SK-N-SH (cell line): Measurements from ENCODE around the gene CCDC138. TPM values are rescaled to one million over a fixed set of nuclear protein-coding genes. Genes with fewer than 3 reads are reported as not detected.

Experiments
- CTCF ChIA-PET: fragments of 300-600, 350-600 bp; formaldehyde crosslinking; extraction: SDS; loops from one replicate; lab custom pipeline; 2021; lab: Yijun Ruan, JAX
- POLR2A ChIA-PET: fragments of 350-600 bp; sonication (Branson Sonifier 250); formaldehyde crosslinking; extraction: SDS; loops from one replicate; lab custom pipeline; 2020; ENCODE audit warnings: antibody characterized with exemption, inconsistent platforms; lab: Yijun Ruan, JAX
- DNase-seq: peaks from one replicate; pipeline ENCODE4 v3.0.0; 2012
- H2AFZ ChIP-seq: fragments of 200-600 bp; sonication (generic); 2 replicates; pipeline ENCODE4 v1.8.1; 2016; ENCODE audit warnings: antibody characterized with exemption, mild to moderate bottlenecking, low read depth
- H3F3A ChIP-seq: fragments of 200-600 bp; sonication (generic); replicated peaks from 2 replicates; pipeline ENCODE3; 2016; ENCODE audit warnings: antibody characterized with exemption, mild to moderate bottlenecking; ENCODE audit not compliant: insufficient read depth
- H3K27ac ChIP-seq, 2 experiments: fragments of 200-500 bp in 1 of 2; fragments of 200-600 bp in 1 of 2; sonication (Bioruptor generic) in 1 of 2; sonication (generic), shearing (Covaris generic) in 1 of 2; 2 replicates each; pipeline versions ENCODE4 v1.5.1 to v1.6.1; 2014 to 2016; ENCODE audit warnings: low read depth in 2 of 2, inconsistent platforms in 1 of 2, low read length in 1 of 2, mild to moderate bottlenecking in 1 of 2, mixed read lengths in 1 of 2
- H3K27me3 ChIP-seq: fragments of 200-600 bp; sonication (generic), shearing (Covaris generic); 2 replicates; pipeline ENCODE4 v1.6.1; 2016; ENCODE audit warnings: mixed run types; ENCODE audit not compliant: insufficient read depth
- H3K36me3 ChIP-seq, 2 experiments: fragments of 200-500 bp in 1 of 2; fragments of 200-600 bp in 1 of 2; sonication (Bioruptor generic) in 1 of 2; sonication (generic) in 1 of 2; replicated peaks in 1 of 2; 2 replicates each; pipeline versions ENCODE3 to v1.5.1; 2014 to 2016; ENCODE audit warnings: low read length in 1 of 2, mild to moderate bottlenecking in 1 of 2; ENCODE audit not compliant: insufficient read depth in 2 of 2, control insufficient read depth in 1 of 2
- H3K4me1 ChIP-seq, 2 experiments: fragments of 200-500 bp in 1 of 2; fragments of 200-600 bp in 1 of 2; sonication (Bioruptor generic) in 1 of 2; sonication (generic), shearing (Covaris generic) in 1 of 2; 2 replicates each; pipeline versions ENCODE4 v1.5.1 to v1.6.1; 2014 to 2016; ENCODE audit warnings: low read depth in 1 of 2, low read length in 1 of 2, mixed run types in 1 of 2; ENCODE audit not compliant: insufficient read depth in 2 of 2, control insufficient read depth in 1 of 2
- H3K4me2 ChIP-seq: fragments of 200-600 bp; sonication (generic), shearing (Covaris generic); 2 replicates; pipeline ENCODE4 v1.6.1; 2017; ENCODE audit warnings: mixed run types
- H3K4me3 ChIP-seq, 2 experiments: fragments of 200-500 bp in 1 of 2; fragments of 200-600 bp in 1 of 2; sonication (Bioruptor generic) in 1 of 2; sonication (generic), shearing (Covaris generic) in 1 of 2; 2 replicates each; pipeline versions ENCODE4 v1.5.1 to v1.8.1; 2014 to 2016; ENCODE audit warnings: low read depth in 2 of 2, inconsistent platforms in 1 of 2, low read length in 1 of 2, mild to moderate bottlenecking in 1 of 2, mixed read lengths in 1 of 2, moderate library complexity in 1 of 2
- H3K79me2 ChIP-seq: fragments of 200-600 bp; sonication (generic); 2 replicates; pipeline ENCODE4 v1.8.1; 2017; ENCODE audit warnings: mild to moderate bottlenecking; ENCODE audit not compliant: insufficient read depth
- H3K9ac ChIP-seq: fragments of 200-600 bp; sonication (generic); 2 replicates; pipeline ENCODE4 v1.6.1; 2017; ENCODE audit warnings: mixed run types
- H3K9me2 ChIP-seq: fragments of 200-600 bp; sonication (generic); 2 replicates; pipeline ENCODE4 v1.6.1; 2017; ENCODE audit warnings: mixed run types
- H3K9me3 ChIP-seq: fragments of 200-600 bp; sonication (generic); 2 replicates; pipeline ENCODE4 v1.6.1; 2017; ENCODE audit warnings: mixed run types, mild to moderate bottlenecking, moderate library complexity
- H4K20me1 ChIP-seq: fragments of 200-600 bp; sonication (generic); 2 replicates; pipeline ENCODE4 v1.6.1; 2017; ENCODE audit warnings: mild to moderate bottlenecking, mixed run types; ENCODE audit not compliant: insufficient read depth
- ELF1 ChIP-seq: IDR thresholded peaks from 2 replicates; pipeline ENCODE4 v1.4.0; 2012
- EZH2phosphoT487 ChIP-seq: fragments of 200-600 bp; sonication (generic); IDR thresholded peaks from 2 replicates; pipeline ENCODE4 v1.6.1; 2017; ENCODE audit warnings: low read depth, mixed run types, mild to moderate bottlenecking, antibody characterized with exemption, moderate library complexity, borderline replicate concordance
- FOSL2 ChIP-seq: IDR thresholded peaks from 2 replicates; pipeline ENCODE4 v1.4.0; 2012; ENCODE audit warnings: low read depth, mild to moderate bottlenecking, moderate library complexity, borderline replicate concordance
- FOXJ3 ChIP-seq: sonication (generic); formaldehyde crosslinking; IDR thresholded peaks from 2 replicates; pipeline ENCODE4 v1.5.1; 2020; ENCODE audit warnings: mild to moderate bottlenecking, missing genetic modification reagents
- FOXM1 ChIP-seq: IDR thresholded peaks from 2 replicates; pipeline ENCODE4 v1.4.0; 2012; ENCODE audit warnings: low read depth, mild to moderate bottlenecking
- GABPA ChIP-seq: IDR thresholded peaks from 2 replicates; pipeline ENCODE4 v1.4.0; 2012; ENCODE audit warnings: low read depth, mild to moderate bottlenecking
- GATA2 ChIP-seq: sonication (generic); formaldehyde crosslinking; IDR thresholded peaks from 2 replicates; pipeline ENCODE4 v1.5.0; 2020; ENCODE audit warnings: mild to moderate bottlenecking, missing genetic modification reagents
- JUND ChIP-seq: IDR thresholded peaks from 2 replicates; pipeline ENCODE4 v1.4.0; 2012
- MAX ChIP-seq: IDR thresholded peaks from 2 replicates; pipeline ENCODE4 v1.4.0; 2012; ENCODE audit warnings: low read depth
- MXI1 ChIP-seq: IDR thresholded peaks from 2 replicates; pipeline ENCODE4 v1.6.1; 2012; ENCODE audit warnings: mild to moderate bottlenecking, low read depth, low read length, improper control_type of control experiment
- PBX3 ChIP-seq: IDR thresholded peaks from 2 replicates; pipeline ENCODE4; 2012
- POLR2AphosphoS5 ChIP-seq: IDR thresholded peaks from 2 replicates; pipeline ENCODE4 v1.6.1; 2012; ENCODE audit warnings: low read depth, low read length
- RAD21 ChIP-seq: IDR thresholded peaks from 2 replicates; pipeline ENCODE4 v1.6.1; 2012; ENCODE audit warnings: mild to moderate bottlenecking, low read length
- RCOR1 ChIP-seq: fragments of 150-350 bp; IDR thresholded peaks from 2 replicates; pipeline ENCODE4 v1.6.1; 2017; ENCODE audit warnings: antibody characterized with exemption, low read length
- RXRA ChIP-seq: IDR thresholded peaks from 2 replicates; pipeline ENCODE4 v1.4.0; 2012; ENCODE audit warnings: low read depth, mild to moderate bottlenecking, borderline replicate concordance
- SMC3 ChIP-seq: IDR thresholded peaks from 2 replicates; pipeline ENCODE4 v1.6.1; 2012; ENCODE audit warnings: low read depth, low read length, improper control_type of control experiment
- TAF1 ChIP-seq: IDR thresholded peaks from 2 replicates; pipeline ENCODE4 v1.6.1; 2012; ENCODE audit warnings: low read depth, mild to moderate bottlenecking, low read length, moderate library complexity, borderline replicate concordance
- TEAD4 ChIP-seq: IDR thresholded peaks from 2 replicates; pipeline ENCODE4 v1.4.0; 2012; ENCODE audit warnings: mild to moderate bottlenecking, borderline replicate concordance; ENCODE audit not compliant: insufficient read depth
- YY1 ChIP-seq: IDR thresholded peaks from 2 replicates; pipeline ENCODE4 v1.4.0; 2012; ENCODE audit warnings: low read depth, mild to moderate bottlenecking
- ZBTB33 ChIP-seq: IDR thresholded peaks from 2 replicates; pipeline ENCODE4 v1.4.0; 2012; ENCODE audit warnings: low read depth, borderline replicate concordance
- WGBS: methylation state at CpG from one replicate; pipeline ENCODE4 v1.1.6; 2017; ENCODE audit warnings: low lambda C conversion rate; 5-methylcytosine and 5-hydroxymethylcytosine counted together
- polyA plus RNA-seq, 3 experiments: library from polyadenylated mRNA; depleted of rRNA; stranded (reverse); fragments of >200 nt; gene quantifications; 2 replicates each; pipeline ENCODE4 v1.2.3, GENCODE V29; 2012

Gene CCDC138
- polyA plus RNA-seq, 1 of the 3 experiments (the other 2 are of a cell fraction), result 1.2 TPM

GRCh38 chr2:108911401-108911800 is 124.8 kb downstream of the CCDC138 start (continued):
- no peak for TF ChIP-seq PBX3
- TF ChIP-seq FOXM1, result no peak
- no peak for TF ChIP-seq YY1

- H3K36me3 ChIP-seq, result no peaks in the 10 kb centered on the region
- no peaks in the 10 kb centered on the region for H3F3A ChIP-seq
- H3K9me2 ChIP-seq, result no peaks in the 10 kb centered on the region
- no peak overlapping the region for H3K4me3 ChIP-seq
- no peaks in the 10 kb centered on the region; the same call in 1 of the 2 replicates for H3K27me3 ChIP-seq
- ChIA-PET CTCF (interaction anchor here (1.2 to 2.6 kb wide), 2 partner anchors 16 to 78 kb away, joined by 5 to 9 read pairs; no protein-coding TSS in a partner anchor), POLR2A (interaction anchor here (0.5 to 0.7 kb wide), 2 partner anchors 10 to 18 kb away, joined by 3 read pairs; no protein-coding TSS in a partner anchor)
- no peak overlapping the region for H3K4me2 ChIP-seq
- no peak for TF ChIP-seq POLR2AphosphoS5
- H3K9me3 ChIP-seq, result no peaks in the 10 kb centered on the region
- no peak overlapping the region for H3K27ac ChIP-seq
- H3K79me2 ChIP-seq, result no peaks in the 10 kb centered on the region
- H4K20me1 ChIP-seq, result no peaks in the 10 kb centered on the region
- WGBS, result 47% methylated on average over 13 of the region's 21 CpGs
- no peak overlapping the region for H3K9ac ChIP-seq
- no peak overlapping the region for H2AFZ ChIP-seq
- peak; percentile 23 for DNase-seq
- H3K4me1 ChIP-seq, result peaks cover 0 to 3% of the 10 kb centered on the region in 2 experiments; a peak in 1 of 4 replicates
Measured at GRCh38 chr2:108911807-108912628, 125.4 kb downstream of the CCDC138 start.

GRCh38 chr2:108912629-108912902 is 126.0 kb downstream of the CCDC138 start:
- no peak overlapping the region for H2AFZ ChIP-seq
- POLR2A ChIA-PET, result interaction anchor here (0.7 kb wide), 1 partner anchor 17 kb away, joined by 3 read pairs; no protein-coding TSS in a partner anchor
- no peaks in the 10 kb centered on the region for H3F3A ChIP-seq
- WGBS, result 68% methylated on average over 5 of the region's 5 CpGs
- H3K9me2 ChIP-seq, result no peaks in the 10 kb centered on the region
- H3K4me3 ChIP-seq, result no peak overlapping the region
- H4K20me1 ChIP-seq, result no peaks in the 10 kb centered on the region
- no peak overlapping the region for H3K9ac ChIP-seq
- CTCF ChIA-PET, result interaction anchor here (1.2 kb wide), 1 partner anchor 78 kb away, joined by 5 read pairs; no protein-coding TSS in a partner anchor
- TF ChIP-seq ELF1, result no peak
- no peak for TF ChIP-seq FOXJ3
- no peak for TF ChIP-seq MAX
- TF ChIP-seq JUND, result no peak
- TF ChIP-seq GABPA, result no peak
- no peak for TF ChIP-seq RXRA
- no peak for TF ChIP-seq EZH2phosphoT487
- TF ChIP-seq TEAD4, result no peak
- no peak for TF ChIP-seq GATA2 (CRISPR knock-in tag)
- TF ChIP-seq TAF1, result no peak
- no peak for TF ChIP-seq FOXM1
- TF ChIP-seq YY1, result no peak
- no peak for TF ChIP-seq MXI1
- no peak for TF ChIP-seq RCOR1
- no peak for TF ChIP-seq POLR2AphosphoS5
- no peak for TF ChIP-seq FOSL2
- TF ChIP-seq RAD21, result no peak
- TF ChIP-seq ZBTB33, result no peak
- TF ChIP-seq SMC3, result no peak
- H3K79me2 ChIP-seq, result no peaks in the 10 kb centered on the region
- H3K27me3 ChIP-seq, result peaks cover 3% of the 10 kb centered on the region; the same call in 1 of the 2 replicates
- peaks cover 0 to 3% of the 10 kb centered on the region in 2 experiments; a peak in 1 of 4 replicates for H3K4me1 ChIP-seq
- DNase-seq, result no peak
- H3K27ac ChIP-seq, result no peak overlapping the region
- H3K9me3 ChIP-seq, result no peaks in the 10 kb centered on the region
- no peaks in the 10 kb centered on the region for H3K36me3 ChIP-seq
- H3K4me2 ChIP-seq, result no peak overlapping the region
